Heart right ventricle (tissue), 16 donors: ENCODE results near the gene PLA2G7. TPM values are rescaled to one million over a fixed set of nuclear protein-coding genes. Genes with fewer than 3 reads are reported as not detected.

Experiments used
- ATAC-seq, 8 donors: fragments of 200-7000 bp; cut with Tn5 transposase; one replicate each; pipeline ENCODE4 v1.9.1; 2020; ENCODE audit warnings: mild to moderate bottlenecking in 8 of 8, moderate library complexity in 8 of 8, moderate number of reproducible peaks in 1 of 8
- DNase-seq, 2 donors: peaks; one replicate each; pipeline ENCODE4 v3.0.0-alpha.2; 2020
- H3K27ac ChIP-seq, 10 donors: fragments of 200-600 bp; sonication (generic) in 2 of 10; one replicate each; pipeline versions ENCODE4 v1.5.0 to v1.8.0; 2020 to 2022; ENCODE audit warnings: mild to moderate bottlenecking in 3 of 10
- H3K27me3 ChIP-seq, 7 donors: fragments of 200-600 bp; one replicate each; pipeline ENCODE4 v1.8.0; 2021 to 2022; ENCODE audit warnings: mild to moderate bottlenecking in 2 of 7
- H3K36me3 ChIP-seq, 9 donors: fragments of 200-600 bp; sonication (generic) in 1 of 9; one replicate each; pipeline versions ENCODE4 v1.5.0 to v1.8.0; 2020 to 2022; ENCODE audit warnings: mild to moderate bottlenecking in 2 of 9
- H3K4me1 ChIP-seq, 9 donors: fragments of 200-600 bp; sonication (generic) in 1 of 9; one replicate each; pipeline versions ENCODE4 v1.5.0 to v1.8.0; 2020 to 2022; ENCODE audit warnings: mild to moderate bottlenecking in 4 of 9
- H3K4me3 ChIP-seq, 10 donors: fragments of 200-600 bp; sonication (generic) in 2 of 10; one replicate each; pipeline versions ENCODE4 v1.5.0 to v1.8.0; 2020 to 2022; ENCODE audit warnings: mild to moderate bottlenecking in 7 of 10, moderate library complexity in 2 of 10
- H3K9me3 ChIP-seq, 11 donors: fragments of 200-600 bp in 10 of 11; sonication (generic) in 2 of 11; one replicate each; pipeline versions ENCODE4 v1.5.0 to v1.8.0; 2013 to 2022; ENCODE audit warnings: mild to moderate bottlenecking in 2 of 11, control low read depth in 1 of 11, moderate library complexity in 1 of 11
- CTCF ChIP-seq, 9 donors: fragments of 200-600 bp; sonication (generic) in 2 of 9; IDR thresholded peaks; one replicate each; pipeline versions ENCODE4 v1.5.0 to v1.8.0; 2021 to 2022; ENCODE audit warnings: antibody characterized with exemption in 9 of 9, mild to moderate bottlenecking in 5 of 9, moderate library complexity in 1 of 9
- WGBS, 2 donors: extraction: QIAGEN DNeasy Blood & Tissue Kit; methylation state at CpG; one replicate each; pipeline ENCODE4 v1.1.7; 2013; ENCODE audit warnings: inconsistent platforms in 1 of 2; 5-methylcytosine and 5-hydroxymethylcytosine counted together
- intact Hi-C, 10 donors: fragments of 100-400 bp; cut with DNase I; formaldehyde crosslinking; loops; one replicate each; pipeline versions ENCODE4 v1.11.1 to v1.14.2; 2022
- polyA plus RNA-seq, 2 donors: library from polyadenylated mRNA; stranded (reverse); fragments of 200-250 nt; gene quantifications; one replicate each; pipeline ENCODE4 v1.2.3, GENCODE V29; 2013
- total RNA-seq, 10 donors: library from RNA; stranded (reverse); fragmentation: NEBNext Ultra II Directional in 3 of 10; extraction: Animal tissue kit (Norgen Biotek cat#: 25700) in 3 of 10; gene quantifications; one replicate each; pipeline versions ENCODE4 v1.2.1 to v1.2.4, GENCODE V29; 2021 to 2023
- donor health status: Arrhythmogenic right ventricular cardiomyopathy.
- donor health status: ischemic (EF 13 %, LVEDD 7.1; RV severe dilation, severe dysfunction).
- donor health status: healthy with polysubstance abuse.
- donor health status: DM: no; HTN: yes; CAD: no.
- donor health status: DM: no; HTN: no; CAD: no.
- donor health status: ischemic (EF 25% LVEDD 6.9; RV normal size, moderate dysfunction).
- donor health status: ischemic (EF 25% LVEDD 5.7; RV mildly dilated, moderate dysfunction).
- donor health status: healthy.
- donor health status: DM: yes; HTN: yes; CAD: no.
- donor health status: Ischemic cardiomyopathy.
- donor health status: ischemic (EF 35%, LVEDD 5.7; RV mildly dilated, moderate dysfunction).
- donor health status: nonischemic (EF 11% LVEDD 7.7; RV severe dilation, severe dysfunction).
- donor health status: DM: yes; HTN: yes; CAD: no.
- donor health status: PGD.
- donor health status: ischemic (EF 29% LVEDD 5.4; RV normal size, mild dysfunction).
- donor health status: nonischemic (EF 23%, LVEDD 6.1; RV moderate dilation, normal function).

PLA2G7 gene
- total and polyA plus RNA-seq, 12 donors = 0.12 to 4.0 (median 0.24) TPM; not detected in 6

DNA sequence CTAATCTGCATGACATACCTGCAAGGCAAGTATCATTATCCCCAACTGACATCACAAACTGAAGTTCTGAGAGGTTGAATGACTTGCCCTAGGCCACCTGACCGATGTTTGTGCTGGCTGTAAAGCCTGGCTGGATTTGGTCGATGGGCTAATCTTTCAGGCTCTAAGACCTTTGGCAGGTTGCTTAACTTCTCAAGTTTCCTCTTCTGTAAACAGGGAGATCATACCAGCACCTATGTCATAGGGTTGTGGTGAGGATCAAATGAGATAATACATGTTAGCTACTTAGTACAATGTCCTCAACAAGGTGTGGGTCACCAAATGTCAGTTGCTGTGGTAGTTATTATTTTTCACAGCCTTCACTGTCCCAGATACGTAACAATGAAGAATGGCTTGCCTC lies 25.8 kb upstream of the PLA2G7 start:
- Histone ChIP-seq H3K4me3 (no peak overlapping the region), H3K36me3 (no peaks in the 10 kb centered on the region), H3K27ac (no peak overlapping the region), H3K27me3 (peaks cover 0 to 3% (median 0%) of the 10 kb centered on the region in 7 donors), H3K4me1 (peaks cover 0 to 12% (median 9%) of the 10 kb centered on the region in 9 donors), H3K9me3 (no peaks in the 10 kb centered on the region)
- 81 to 82% methylated on average over 3 of the region's 3 CpGs for WGBS, 2 donors
- DNase-seq (no peak), ATAC-seq (no peak)
- intact Hi-C loops = loop anchor here in 1 of 10 donors (5.0 kb wide), 1 partner anchor 349 kb away; no protein-coding TSS in a partner anchor
- no peak for TF ChIP-seq CTCF (IDR thresholded peaks at IDR 0.05)

DNA sequence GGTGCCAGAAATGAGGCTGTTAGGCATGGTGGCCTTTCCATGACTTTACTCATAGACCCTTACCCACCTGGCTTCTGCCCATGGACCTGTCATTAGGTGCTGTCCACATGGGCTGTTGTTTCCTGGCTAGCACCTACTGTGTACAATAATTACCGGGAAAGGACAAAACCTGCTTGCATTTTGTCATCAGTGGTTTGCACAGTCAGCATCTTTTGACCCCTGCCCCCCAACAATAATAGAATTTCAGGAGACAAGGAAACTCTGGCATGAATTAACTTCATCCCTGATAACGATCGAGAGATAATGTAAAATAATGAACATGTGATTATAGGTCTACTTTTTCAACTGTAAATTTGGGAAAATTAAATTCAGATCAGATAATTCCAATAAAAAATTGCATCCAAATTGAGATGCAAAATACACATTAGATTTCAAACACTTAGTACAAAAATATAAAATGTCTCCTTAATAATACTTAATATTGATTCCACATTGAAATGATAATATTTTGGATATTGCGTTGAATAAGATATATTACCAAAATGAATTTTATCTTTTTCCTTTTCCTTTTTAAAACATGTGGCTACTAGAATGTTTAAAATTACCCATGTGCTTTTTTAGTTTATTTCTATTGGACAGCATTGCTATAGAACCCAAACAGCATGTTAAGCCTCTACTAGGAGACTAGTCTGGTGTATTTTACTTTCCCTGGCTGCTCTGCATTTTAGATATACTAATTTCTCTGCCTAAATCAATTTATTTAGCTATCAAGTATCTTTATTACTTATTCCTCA lies 24.0 kb upstream of the PLA2G7 start:
- intact Hi-C loops = no loop called here
- 93 to 94% methylated on average over 4 of the region's 4 CpGs for WGBS, 2 donors
- no peak for ATAC-seq
- no peak overlapping the region for H3K4me3 ChIP-seq
- H3K4me1 ChIP-seq = peaks cover 0 to 12% (median 9%) of the 10 kb centered on the region in 9 donors
- H3K9me3 ChIP-seq = no peaks in the 10 kb centered on the region
- no peak for TF ChIP-seq CTCF (IDR thresholded peaks at IDR 0.05)
- DNase-seq = no peak
- no peaks in the 10 kb centered on the region for H3K36me3 ChIP-seq
- peaks cover 0 to 3% (median 0%) of the 10 kb centered on the region in 7 donors for H3K27me3 ChIP-seq
- H3K27ac ChIP-seq = no peak overlapping the region

- DNase-seq (no peak), ATAC-seq (peak in 2 of 8 donors; percentile 25 to 29)
- intact Hi-C loops = no loop called here
- no peaks in the 10 kb centered on the region for H3K36me3 ChIP-seq
- no peak overlapping the region for H3K27ac ChIP-seq
- H3K9me3 ChIP-seq = no peaks in the 10 kb centered on the region
- peaks cover 0 to 12% (median 9%) of the 10 kb centered on the region in 9 donors for H3K4me1 ChIP-seq
- WGBS, 2 donors = 76 to 80% methylated on average over 2 of the region's 2 CpGs
- H3K4me3 ChIP-seq = no peak overlapping the region
- peaks cover 0 to 3% (median 0%) of the 10 kb centered on the region in 7 donors for H3K27me3 ChIP-seq
- no peak for TF ChIP-seq CTCF (IDR thresholded peaks at IDR 0.05)
These were observed 22.0 kb upstream of the PLA2G7 start for GRCh38 chr6:46757214-46757596.

DNA sequence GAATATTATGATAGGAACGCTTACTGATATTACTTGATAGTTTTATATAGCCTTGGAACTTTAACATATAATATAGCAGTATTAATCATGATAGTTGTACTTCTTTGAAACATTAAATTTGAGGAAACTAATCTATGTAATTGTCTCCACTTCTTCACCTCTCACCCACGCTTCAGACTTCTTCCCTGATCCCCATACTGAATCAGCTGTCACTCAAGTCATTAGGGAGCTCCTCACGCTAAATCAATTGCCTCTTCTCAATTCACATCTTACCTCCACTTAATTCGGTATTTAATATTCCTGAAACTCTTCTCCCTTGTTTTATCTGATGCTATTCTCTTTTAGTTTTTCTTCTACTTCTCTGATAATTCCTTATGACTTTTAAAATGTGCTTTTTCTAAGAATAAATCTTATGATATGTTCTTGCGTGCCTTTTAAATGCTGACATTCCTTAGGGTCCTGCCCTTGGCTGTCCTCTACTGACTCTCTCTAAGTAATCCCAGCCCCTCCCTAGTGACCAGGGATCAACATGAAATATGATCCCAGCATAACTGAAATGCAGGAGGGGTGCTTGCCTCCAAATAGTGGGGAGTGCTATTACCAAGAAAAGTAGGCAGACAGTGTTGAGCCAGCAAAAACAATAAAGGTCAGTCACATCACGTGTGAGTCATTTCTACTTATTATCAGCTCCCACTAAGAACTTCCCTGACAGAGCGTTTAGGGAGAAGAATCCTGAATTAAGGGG lies 21.5 kb upstream of the PLA2G7 start:
- DNase-seq = no peak
- Histone ChIP-seq H3K27me3 (peaks cover 0 to 3% (median 0%) of the 10 kb centered on the region in 7 donors), H3K36me3 (no peaks in the 10 kb centered on the region), H3K9me3 (no peaks in the 10 kb centered on the region), H3K4me1 (peaks cover 0 to 12% (median 9%) of the 10 kb centered on the region in 9 donors), H3K27ac (no peak overlapping the region), H3K4me3 (no peak overlapping the region)
- peak in 2 of 8 donors; percentile 17 to 20 for ATAC-seq
- WGBS, 2 donors = 47 to 51% methylated on average over 7 of the region's 7 CpGs
- TF ChIP-seq CTCF (IDR thresholded peaks at IDR 0.05) = no peak
- intact Hi-C loops = no loop called here
